HG03442 (cell line): Measurements from ENCODE around the gene LAMA3.

Source experiments
- ATAC-seq: cut with Tn5 transposase; IDR thresholded peaks from one replicate; pipeline ENCODE4 v1.9.1; 2021; ENCODE audit warnings: mild to moderate bottlenecking, moderate library complexity; ENCODE audit not compliant: unreplicated experiment

Gene LAMA3, protein sequence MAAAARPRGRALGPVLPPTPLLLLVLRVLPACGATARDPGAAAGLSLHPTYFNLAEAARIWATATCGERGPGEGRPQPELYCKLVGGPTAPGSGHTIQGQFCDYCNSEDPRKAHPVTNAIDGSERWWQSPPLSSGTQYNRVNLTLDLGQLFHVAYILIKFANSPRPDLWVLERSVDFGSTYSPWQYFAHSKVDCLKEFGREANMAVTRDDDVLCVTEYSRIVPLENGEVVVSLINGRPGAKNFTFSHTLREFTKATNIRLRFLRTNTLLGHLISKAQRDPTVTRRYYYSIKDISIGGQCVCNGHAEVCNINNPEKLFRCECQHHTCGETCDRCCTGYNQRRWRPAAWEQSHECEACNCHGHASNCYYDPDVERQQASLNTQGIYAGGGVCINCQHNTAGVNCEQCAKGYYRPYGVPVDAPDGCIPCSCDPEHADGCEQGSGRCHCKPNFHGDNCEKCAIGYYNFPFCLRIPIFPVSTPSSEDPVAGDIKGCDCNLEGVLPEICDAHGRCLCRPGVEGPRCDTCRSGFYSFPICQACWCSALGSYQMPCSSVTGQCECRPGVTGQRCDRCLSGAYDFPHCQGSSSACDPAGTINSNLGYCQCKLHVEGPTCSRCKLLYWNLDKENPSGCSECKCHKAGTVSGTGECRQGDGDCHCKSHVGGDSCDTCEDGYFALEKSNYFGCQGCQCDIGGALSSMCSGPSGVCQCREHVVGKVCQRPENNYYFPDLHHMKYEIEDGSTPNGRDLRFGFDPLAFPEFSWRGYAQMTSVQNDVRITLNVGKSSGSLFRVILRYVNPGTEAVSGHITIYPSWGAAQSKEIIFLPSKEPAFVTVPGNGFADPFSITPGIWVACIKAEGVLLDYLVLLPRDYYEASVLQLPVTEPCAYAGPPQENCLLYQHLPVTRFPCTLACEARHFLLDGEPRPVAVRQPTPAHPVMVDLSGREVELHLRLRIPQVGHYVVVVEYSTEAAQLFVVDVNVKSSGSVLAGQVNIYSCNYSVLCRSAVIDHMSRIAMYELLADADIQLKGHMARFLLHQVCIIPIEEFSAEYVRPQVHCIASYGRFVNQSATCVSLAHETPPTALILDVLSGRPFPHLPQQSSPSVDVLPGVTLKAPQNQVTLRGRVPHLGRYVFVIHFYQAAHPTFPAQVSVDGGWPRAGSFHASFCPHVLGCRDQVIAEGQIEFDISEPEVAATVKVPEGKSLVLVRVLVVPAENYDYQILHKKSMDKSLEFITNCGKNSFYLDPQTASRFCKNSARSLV (N-terminal part only)

DNA sequence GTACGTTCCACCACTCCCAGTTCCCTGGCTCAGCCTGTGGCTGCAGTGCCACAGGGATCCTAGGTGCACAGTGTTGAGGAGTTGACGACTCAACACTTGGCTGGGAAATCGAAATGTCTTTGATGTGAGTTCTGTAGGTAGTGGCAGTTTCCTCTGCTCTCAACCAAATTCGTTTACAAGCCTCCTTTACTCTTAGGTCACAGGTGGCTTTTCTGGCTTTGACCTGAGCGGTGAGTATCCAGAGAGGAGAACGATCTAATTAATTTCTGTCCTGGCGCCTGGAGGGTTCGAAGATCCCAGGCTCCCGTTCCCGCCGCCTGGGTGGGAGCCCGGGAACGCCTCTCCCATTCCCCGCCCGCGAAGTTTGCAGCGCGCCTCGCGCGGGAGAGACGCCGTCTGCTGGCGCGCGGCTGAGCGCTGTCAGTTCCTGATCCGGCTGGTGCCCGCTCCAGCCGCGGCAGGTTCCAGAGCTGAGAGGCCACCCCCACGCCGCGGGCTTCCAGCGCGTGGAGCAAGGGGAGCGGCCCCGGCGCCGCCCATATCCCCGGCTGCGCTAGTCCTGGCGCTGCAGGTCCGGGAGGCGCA, at the start of gene LAMA3:
LAMA3 (plus strand) TSS at position 423 of the 585 bp plus-strand sequence. CDS start 231 bp downstream, outside the sequence.
- no peak for ATAC-seq

DNA sequence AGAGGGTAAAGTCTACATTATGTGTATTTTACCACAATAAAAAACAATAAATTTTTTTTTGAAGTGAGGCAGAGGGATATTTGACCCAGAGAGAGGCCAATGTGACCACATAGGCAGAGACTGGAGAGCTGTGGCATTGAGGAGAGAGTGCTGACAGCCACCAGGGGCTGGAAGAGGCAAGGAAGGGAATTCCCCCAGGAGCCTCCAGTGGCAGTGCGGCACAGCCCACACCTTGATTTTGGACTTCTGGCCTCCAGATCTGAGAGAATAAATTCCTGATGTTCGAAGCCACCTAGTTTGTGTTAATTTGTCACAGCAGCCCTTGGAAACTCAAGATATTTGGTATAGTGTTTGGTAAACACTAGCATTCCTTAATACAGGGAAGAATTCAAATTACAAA, 49.2 kb upstream of the LAMA3 start:
- no peak for ATAC-seq

DNA sequence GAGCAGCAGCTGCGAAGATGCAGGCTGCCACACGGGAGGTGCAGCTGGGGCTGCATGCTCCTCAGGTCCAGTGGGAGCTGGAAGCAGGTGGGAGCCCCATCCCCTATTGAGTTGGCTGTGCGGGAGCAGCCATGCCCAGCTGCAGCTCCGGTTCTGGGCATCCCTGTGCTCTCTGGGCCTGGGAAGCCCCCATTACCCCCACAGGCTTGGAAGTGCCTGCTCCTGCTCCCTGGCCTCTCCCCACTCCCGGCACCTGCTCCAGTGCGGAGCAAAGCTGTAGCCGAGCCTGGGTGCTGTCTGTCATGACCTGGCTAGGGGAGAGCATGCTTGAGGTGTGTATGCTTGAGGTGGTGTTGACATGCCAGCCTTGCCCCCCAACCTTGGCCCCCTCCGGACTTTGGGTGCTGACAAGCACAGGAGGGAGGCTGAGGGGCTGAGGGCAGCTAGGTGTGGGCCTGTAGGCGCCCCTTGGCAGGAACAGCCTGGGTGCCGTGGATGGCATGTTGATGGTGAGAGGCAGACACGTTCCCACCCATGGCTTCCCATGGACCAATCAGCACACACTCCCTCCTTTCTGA, 48.0 kb upstream of the LAMA3 start:
- ATAC-seq = no peak

DNA sequence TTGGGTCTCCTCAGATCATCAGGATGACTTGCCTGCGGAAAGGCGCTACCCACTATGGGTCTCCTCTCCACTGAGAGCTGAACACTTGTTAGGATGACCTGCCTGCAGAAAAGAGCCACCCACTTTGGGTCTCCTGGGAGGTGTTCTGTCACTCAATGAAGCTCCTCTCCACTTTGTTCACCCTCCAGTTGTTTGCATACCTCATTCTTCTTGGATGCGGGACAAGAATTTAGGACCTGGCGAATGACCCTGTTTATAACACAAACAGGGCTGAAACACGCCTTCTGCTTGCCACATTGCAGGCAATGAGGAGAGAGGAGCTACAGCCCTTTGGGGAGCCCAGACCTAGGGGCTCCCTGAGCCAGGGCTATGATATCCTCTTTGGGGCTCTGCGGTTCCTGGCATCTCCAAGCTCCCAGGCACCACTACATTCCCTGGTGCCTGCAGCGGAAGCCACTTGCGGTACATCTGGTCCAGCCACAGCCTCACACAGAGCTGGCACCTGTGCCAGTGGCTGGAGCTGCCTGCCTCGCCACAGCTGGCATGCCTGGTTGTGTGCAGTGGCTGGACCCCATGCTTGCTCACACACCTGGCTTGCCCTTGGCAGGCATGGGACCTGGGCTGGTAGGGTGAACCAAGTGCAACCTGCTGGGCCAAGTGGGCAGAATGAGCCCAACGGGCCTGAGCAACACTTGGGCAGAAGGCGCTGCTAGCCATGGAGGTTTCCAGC, 47.2 kb upstream of the LAMA3 start:
- ATAC-seq = no peak

DNA sequence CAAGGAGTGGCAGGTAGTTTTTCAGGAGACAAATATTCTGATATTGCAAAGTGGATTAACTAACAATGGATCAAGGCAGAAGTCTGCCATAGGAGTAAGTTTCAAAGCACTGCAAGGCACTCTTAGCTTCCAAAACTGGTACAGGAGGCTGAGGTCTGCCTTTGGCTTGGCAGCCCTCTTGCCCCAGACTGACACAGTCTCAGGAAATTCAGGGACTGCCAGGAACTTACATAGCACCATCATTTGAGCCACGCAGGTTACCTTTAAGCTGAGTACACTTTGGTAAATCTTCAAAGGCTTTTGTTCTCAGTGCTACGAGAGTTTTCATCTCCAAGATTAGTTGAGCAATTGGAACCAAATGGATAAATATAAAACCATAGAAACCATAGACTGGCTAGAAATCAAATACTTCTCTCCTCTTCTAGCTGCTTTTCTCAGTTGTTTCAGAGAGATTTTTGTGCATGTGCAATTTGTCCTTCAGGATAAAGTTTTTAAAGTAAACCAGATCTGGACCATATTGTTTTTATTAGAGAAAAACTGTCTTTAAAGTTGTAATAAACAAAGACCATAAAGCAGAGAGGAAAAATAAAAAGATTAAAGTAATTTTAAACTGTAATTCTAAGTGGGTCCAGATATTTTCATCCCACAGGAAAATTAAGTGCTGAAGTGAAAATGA, 45.3 kb upstream of the LAMA3 start:
- ATAC-seq = no peak

DNA sequence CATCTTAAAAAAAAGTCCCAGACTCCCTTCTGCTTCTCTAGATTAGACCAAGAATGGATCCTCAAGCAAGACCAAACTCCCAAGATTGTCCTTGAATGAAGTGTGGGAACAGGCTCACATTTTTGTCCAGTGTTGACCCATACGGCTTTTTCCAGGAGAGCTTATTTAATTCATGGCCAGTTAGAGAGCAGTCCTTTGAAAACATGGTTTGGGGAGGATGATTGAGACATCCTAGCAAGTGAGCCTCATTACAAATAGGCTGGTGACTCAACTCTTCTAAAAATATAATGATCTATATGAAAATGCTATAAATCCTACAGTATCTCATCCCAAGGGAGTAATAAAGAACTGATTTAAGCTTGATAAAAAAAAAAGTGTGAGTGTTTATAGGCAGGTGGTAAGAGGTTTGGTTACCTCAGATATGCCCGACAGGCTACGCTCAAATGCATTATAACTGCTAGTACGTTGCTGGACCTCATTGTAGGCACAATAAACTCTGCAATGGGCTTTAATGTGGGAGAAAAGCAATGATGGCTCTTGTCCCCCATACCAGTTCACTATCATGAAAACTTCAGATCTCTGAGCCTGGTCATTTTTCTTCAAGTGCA, 43.6 kb upstream of the LAMA3 start:
- ATAC-seq = no peak

DNA sequence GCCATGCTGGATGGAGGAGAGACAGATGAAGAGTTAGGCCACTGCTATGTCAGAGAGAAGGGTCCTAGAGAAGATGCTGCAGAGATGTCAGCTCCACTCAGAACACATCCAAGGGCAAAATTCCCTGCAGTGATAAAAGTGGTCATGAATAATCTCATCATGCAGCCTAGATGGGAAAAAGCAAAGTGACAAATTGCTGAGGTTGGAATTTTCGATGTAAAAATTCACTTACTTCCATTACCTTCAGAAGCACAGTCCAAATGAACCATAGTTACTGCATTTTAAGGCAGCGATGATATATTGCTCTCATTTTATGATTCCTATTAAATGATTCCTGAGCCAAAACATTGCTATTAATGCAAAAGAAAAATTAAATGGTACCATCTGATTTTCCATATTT, 43.0 kb upstream of the LAMA3 start:
- ATAC-seq = no peak

DNA sequence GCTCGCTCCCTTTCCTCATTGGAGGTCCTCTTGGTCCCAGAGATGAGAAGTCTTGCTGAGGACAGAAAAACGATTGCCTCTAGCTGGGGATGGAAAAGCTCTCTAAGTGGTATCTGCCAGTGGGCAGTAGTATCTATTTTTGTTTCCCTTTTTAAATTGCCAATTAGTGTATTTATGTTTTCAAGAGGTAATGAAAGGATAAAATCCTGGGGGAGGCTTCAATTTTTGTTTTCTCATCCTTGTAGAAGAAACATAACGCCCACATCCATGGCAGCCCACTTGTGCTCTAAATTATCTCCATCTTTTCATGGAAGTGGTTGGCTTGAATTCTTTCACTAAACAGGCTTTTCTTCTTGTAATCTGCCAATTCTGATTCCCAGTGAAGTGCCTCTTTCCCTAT, 40.8 kb upstream of the LAMA3 start:
- no peak for ATAC-seq

DNA sequence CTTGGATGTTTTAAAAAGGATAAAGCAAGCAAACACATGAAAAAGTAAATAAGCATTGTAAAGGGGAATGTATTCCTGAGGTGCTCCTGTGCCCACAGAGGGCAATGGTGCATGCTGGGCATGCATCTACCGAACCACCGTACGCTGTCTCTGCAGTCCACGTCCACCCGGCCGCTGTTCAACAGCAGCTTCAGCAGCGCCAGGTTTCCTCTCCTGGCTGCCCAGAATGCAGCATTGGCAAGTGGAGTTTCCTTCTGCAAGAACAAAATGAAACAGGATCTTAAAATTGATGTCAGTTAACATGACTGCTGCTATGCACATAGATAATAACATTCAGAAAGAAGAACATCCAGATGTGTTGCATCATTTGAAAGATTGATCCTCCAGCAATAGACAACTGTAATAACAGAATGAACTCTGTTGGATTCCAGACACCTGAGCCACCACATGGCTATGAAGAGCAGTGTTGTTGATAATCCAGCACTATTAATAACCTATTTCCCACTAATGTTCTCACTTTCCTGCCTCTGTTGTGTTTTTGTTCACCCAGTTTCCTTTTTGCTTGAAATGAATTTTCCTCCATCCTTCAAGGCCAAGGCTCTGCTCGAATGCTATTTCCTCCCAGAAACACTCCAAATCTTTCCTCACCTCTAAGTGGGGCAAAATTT, 40.2 kb upstream of the LAMA3 start:
- ATAC-seq = no peak

DNA sequence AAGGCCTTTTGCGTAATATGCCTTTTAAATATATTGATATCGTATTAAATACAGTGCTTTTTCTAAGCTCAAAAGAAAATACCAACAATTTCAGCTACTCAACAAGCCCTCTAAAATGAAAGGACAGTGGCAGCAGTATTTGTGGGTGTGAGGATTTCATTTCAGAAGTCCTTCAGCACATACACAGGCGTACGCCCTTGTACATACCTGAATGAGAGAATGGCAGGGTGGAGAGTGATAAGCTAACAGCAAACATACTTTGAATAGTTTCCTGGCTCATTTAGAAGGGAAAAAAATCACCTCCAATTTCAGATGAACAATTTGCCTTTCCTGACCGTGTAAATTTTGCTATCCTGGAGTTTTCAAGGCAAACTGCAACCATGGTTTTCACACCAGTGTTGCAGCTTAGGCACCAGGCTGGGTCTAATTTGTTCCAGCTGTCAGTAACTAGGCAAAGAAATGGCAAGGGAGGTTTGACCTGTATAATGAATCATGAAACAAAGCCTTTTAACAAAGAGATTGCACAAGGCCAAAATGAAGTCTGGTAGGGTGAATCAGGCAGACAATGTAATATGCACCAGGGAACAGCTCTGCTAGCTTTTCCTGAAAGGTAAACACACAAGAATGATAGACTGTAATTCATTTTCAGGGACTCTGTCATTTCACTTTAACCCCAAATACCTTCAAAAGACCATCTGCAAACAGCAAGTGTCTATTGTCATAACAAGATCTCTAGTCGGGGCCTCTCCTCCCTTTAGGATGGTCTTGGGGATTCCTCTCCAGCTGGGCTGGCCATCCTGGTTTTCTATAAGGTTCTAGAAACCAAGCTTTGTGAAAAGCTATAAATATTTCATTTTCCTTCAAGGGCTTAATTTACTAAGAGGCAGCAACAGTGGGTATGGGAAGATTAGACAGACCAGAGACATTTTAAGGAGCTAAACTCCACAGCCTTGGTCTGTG, 38.0 kb upstream of the LAMA3 start:
- ATAC-seq = no peak

DNA sequence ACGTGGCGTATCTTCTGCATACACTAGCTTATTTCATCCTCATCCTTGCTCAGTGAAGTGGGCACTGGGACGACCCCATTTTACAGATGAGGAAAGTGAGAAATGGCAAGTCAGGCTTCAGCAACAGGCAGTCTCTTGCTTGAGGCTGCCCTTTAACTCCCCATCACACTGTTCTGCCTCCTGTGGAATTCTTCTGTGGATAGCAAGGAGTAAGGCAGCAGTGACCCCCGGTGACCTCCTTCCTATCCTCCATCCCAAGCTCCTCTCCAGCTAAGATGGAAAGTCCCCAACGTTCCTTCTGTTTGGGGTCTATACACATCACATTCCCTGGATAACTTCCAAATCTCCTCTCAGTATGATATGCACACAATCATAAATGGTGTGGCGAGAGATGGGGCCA, 37.0 kb upstream of the LAMA3 start:
- ATAC-seq = no peak

DNA sequence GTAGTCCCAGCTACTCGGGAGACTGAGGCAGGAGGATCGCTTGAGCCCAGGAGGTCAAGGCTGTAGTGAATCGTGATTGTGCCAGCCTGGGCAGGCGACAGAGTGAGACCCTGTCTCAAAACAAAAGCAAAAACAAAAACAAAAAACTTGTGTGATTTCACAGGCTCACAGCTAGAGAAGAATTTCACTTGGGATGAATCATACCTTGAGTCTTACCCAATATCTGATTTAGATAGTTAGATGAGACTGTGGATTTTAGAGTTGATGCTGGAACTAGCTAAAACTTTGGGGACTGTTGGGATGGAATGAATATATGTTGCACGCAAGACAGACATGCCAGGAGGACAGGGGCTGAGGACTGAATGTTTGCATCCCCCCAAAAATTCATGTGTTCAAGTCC, 31.0 kb upstream of the LAMA3 start:
- no peak for ATAC-seq

DNA sequence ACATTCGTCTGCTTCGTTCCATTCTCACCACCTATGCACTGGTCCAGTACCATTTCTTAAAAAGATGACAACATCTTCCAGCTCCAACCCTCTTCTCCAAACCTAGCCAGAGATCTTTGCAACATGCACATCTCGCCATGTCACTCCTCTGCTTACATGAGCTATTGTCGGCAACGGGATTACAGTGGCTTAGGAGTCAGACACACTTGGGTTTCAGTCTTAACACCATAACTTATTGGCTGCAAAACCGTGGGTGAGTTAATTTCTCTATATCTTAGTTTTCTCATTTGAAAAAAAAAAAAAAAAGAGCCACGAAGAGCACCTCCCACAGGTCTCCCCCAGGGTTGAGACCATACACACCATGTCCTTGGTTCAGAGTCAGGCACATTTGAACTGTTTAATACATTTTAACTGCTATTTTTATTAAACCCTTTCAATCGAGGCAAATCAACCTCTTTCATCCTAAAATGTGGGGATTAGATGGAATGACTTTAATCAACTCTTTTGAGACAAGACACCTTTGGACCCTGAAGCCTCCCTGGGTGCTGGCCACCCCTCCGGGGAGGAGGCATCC, 27.4 kb upstream of the LAMA3 start:
- ATAC-seq = no peak

DNA sequence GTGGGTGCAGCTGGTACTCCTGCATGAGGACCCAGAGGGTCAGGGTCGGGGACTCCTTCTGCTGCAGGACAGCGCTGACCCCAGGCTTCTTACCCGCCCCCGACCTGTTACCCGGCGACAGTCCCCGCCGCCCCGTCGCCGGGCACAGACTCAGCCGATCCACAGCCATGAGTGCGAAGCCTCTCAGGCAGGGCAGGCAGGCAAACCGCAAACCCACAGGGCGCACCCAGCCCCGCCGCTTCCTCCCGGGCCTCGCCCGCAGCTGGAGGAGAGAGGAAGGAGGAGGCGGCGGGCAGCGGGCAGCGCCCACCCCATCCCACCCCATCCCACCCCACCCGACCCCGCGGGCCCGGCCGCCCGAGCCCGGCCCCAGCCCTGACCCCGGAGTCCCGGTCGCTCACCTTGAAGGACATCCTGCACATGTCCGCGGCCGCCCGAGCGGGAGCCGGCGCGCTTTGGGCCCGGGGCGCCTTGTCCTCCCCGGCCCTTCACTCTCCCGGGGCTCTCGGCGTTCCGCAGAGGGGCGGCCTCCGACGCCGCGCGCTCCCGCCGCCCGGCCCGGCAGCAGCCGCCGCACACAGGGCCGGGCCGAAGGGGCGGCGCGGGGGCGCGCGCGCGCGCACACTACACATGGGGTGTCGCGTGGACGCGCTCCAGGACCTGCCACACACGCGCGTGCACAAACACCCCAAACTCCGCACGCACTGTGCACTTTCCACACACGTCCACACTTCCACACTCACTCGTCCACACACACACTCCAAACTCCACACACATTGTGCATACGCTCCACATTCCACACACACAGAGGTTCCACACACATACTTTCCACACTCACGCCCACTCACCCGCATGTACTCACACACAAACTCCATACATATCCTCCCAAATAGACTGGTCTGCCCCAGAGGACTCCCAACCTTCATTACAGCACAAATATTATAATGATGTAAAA, 26.7 kb upstream of the LAMA3 start, which contains the start of gene ANKRD29:
ANKRD29 (minus strand) TSS at position 603 of the 955 bp plus-strand sequence; CDS start at position 422, 181 bp downstream.
- no peak for ATAC-seq

DNA sequence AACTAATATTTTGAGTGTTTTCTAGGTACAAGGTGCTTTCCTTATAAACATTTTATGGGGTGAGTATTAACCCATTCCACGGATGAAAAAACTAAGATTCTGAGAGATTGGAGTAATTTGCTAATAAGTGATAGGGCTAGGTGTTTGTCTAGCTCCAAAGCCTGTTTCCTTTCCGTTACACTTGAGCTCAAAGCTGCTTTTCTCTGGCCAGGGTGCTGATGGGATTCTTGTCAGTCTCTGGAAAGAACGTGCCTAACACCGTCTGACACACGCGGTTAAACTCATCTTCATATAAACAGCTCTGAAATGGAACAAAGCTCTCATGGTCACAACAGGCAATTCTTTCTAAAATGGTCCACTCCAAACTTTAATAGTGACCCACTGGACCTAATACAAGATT, 24.6 kb upstream of the LAMA3 start:
- no peak for ATAC-seq

DNA sequence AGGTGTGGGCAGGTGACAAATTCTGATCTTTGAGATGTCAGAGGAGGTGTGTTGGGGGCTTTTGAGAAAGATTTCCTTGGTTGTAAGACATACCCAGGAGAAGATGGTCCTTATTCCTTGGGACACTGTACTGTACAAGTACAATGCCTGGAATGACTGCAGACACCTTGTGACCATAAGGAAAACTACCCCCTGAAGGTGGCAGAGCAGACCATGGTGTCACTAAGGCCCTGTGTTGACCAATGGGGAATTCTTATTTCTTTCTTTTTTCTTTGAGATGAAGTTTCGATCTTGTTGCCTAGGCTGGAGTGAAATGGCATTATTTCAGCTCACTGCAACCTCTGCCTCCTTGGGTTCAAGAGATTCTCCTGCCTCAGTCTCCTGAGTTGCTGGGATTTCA, 22.1 kb upstream of the LAMA3 start:
- no peak for ATAC-seq
